GM18951 (cell line): ENCODE data around the gene MANF.

ENCODE experiments used
- POLR2A ChIP-seq: IDR thresholded peaks from 4 replicates; pipeline ENCODE4 v1.6.1; 2011; ENCODE audit warnings: mild to moderate bottlenecking; ENCODE audit not compliant: insufficient read length, insufficient read depth; ENCODE audit errors: extremely low read depth
- in situ Hi-C: fragments of 300-500 bp; cut with MboI; formaldehyde crosslinking; loops from one replicate; pipeline ENCODE4 v1.12.0; 2022; ENCODE audit warnings: low sequenced_read_pairs, mixed read lengths, inconsistent platforms; ENCODE audit not compliant: unreplicated experiment

The MANF gene

GRCh38 chr3:51388286-51389029, 3.4 kb downstream of the MANF start:
- in situ Hi-C loops, result loop anchor here (25.0 kb wide), 1 partner anchor 776 kb away; the partner anchor contains the start of genes CISH and MAPKAPK3
- peak; percentile 8 for TF ChIP-seq POLR2A

- peak; percentile 30 for TF ChIP-seq POLR2A
- in situ Hi-C loops, result loop anchor here (25.0 kb wide), 1 partner anchor 777 kb away; the partner anchor contains the start of genes CISH and MAPKAPK3
These were observed 4.5 kb downstream of the MANF start for GRCh38 chr3:51389423-51390183.

GRCh38 chr3:51390246-51391074, 5.4 kb downstream of the MANF start:
- in situ Hi-C loops, result loop anchor here (25.0 kb wide), 1 partner anchor 778 kb away; the partner anchor contains the start of genes CISH and MAPKAPK3

GRCh38 chr3:51391075-51391565, 6.0 kb downstream of the MANF start, which contains the start of gene RBM15B:
Gene RBM15B (plus strand): TSS chr3:51391285. CDS start chr3:51391400, 115 bp downstream.
- in situ Hi-C loops, result loop anchor here (25.0 kb wide), 1 partner anchor 779 kb away; the partner anchor contains the start of genes CISH and MAPKAPK3
- peak; percentile 84 for TF ChIP-seq POLR2A

More at GRCh38 chr3:51390246-51391074, 5.4 kb downstream of the MANF start:
- TF ChIP-seq POLR2A, result no peak

GRCh38 chr3:51391566-51392354, 6.7 kb downstream of the MANF start:
- in situ Hi-C loops, result loop anchor here (25.0 kb wide), 1 partner anchor 779 kb away; the partner anchor contains the start of genes CISH and MAPKAPK3
- TF ChIP-seq POLR2A, result peak; percentile 6

- in situ Hi-C loops, result loop anchor here (25.0 kb wide), 1 partner anchor 780 kb away; the partner anchor contains the start of genes CISH and MAPKAPK3
- no peak for TF ChIP-seq POLR2A
These were observed 7.5 kb downstream of the MANF start for GRCh38 chr3:51392355-51393133.

- in situ Hi-C loops, result loop anchor here (25.0 kb wide), 1 partner anchor 781 kb away; the partner anchor contains the start of genes CISH and MAPKAPK3
These were observed 8.0 kb downstream of the MANF start for GRCh38 chr3:51393134-51393495.

GRCh38 chr3:51393564-51393963, 8.5 kb downstream of the MANF start:
- in situ Hi-C loops, result loop anchor here (25.0 kb wide), 1 partner anchor 781 kb away; the partner anchor contains the start of genes CISH and MAPKAPK3
- TF ChIP-seq POLR2A, result no peak

More at GRCh38 chr3:51393134-51393495, 8.0 kb downstream of the MANF start:
- TF ChIP-seq POLR2A, result no peak

GRCh38 chr3:51394541-51394940, 9.4 kb downstream of the MANF start:
- TF ChIP-seq POLR2A, result no peak
- in situ Hi-C loops, result loop anchor here (25.0 kb wide), 1 partner anchor 782 kb away; the partner anchor contains the start of genes CISH and MAPKAPK3

GRCh38 chr3:51395493-51396213, 10.6 kb downstream of the MANF start:
- in situ Hi-C loops, result loop anchor here (25.0 kb wide), 1 partner anchor 783 kb away; the partner anchor contains the start of genes CISH and MAPKAPK3

More at GRCh38 chr3:51395493-51396213, 10.6 kb downstream of the MANF start:
- no peak for TF ChIP-seq POLR2A
